HG02981 (cell line): ENCODE measurements around the gene SCAMP1.

ENCODE experiments used
- ATAC-seq: cut with Tn5 transposase; IDR thresholded peaks from one replicate; pipeline ENCODE4 v1.9.1; 2021; ENCODE audit warnings: mild to moderate bottlenecking, moderate library complexity; ENCODE audit not compliant: unreplicated experiment

The SCAMP1 gene

DNA sequence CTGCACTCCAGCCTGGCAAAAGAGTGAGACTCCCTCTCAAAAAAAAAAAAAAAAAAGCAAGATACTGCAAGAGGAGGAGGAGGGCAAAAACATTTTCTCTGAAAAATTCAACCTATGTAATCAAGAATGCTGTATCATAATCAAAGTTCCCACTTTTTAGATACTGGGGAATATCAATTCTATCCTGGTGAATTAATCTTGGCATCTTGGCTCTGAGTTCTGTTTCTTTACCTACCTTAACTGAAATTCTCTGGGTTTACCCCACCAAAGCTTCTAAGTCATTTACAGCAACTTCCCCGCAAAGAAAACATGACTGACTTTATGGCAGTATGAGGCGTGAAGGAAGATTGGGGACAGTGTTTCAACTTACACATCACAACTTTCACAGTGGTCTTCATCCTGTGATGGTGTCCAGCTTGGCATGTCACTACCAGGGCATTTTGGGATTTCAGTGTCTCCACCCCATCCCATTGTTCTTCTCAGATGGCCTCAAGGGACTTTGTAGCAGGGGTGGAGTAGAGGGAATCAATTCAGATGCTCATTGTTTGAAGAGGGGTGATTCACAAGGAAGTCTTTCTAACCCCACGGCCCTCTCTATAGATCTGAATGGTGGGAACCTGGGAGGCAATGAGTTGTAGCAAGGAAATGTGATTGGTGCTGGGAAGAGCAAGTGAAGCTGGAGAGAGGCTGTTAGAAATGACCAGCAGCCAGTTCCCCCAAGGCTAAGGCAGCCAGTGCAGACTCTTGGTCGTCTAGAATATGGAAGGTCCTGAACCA lies 130.5 kb downstream of the SCAMP1 start:
- no peak for ATAC-seq

DNA sequence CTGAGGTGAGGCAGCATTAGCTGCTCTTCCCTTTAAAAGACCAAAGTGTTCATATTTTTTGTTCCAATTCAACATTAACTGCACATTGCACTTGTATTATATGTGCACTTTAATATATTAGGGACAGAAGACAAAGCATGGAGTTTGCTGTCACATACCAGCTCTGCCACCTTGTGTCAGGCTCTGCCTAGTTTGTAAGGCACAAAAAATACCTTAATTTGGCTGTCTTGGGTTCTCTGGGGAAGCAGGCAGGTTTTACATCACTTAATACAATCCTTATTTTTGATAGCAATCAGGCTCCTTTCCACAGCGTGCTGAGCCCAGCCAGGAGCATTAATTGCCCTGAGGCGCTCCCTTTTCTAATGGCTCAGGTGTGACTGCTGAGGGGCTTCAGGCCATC lies 131.8 kb downstream of the SCAMP1 start:
- no peak for ATAC-seq

GRCh38 chr5:78492650-78493049 lies 132.2 kb downstream of the SCAMP1 start:
- no peak for ATAC-seq

GRCh38 chr5:78495800-78496199 lies 135.4 kb downstream of the SCAMP1 start:
- no peak for ATAC-seq

DNA sequence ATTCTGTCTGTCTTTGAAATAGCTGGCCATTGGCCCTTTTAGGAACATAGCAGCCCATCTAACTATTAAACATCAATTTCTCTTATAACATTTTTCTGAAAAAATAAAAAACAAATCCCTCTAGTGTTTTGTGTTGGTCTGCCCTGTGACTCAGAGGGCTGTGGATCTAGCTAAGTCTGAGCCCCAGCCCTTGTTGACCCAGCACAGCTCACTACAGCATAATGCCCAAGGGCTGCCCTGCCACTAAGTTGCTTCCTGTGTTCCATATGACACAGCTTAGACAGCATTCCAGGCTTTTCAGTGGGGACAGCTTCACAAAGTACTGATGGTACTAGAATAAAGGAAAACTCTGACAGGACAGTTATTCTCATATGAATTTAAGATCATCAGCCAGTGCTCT lies 136.0 kb downstream of the SCAMP1 start:
- no peak for ATAC-seq

GRCh38 chr5:78497573-78498533 lies 137.4 kb downstream of the SCAMP1 start:
- ATAC-seq, result peak; percentile 63

DNA sequence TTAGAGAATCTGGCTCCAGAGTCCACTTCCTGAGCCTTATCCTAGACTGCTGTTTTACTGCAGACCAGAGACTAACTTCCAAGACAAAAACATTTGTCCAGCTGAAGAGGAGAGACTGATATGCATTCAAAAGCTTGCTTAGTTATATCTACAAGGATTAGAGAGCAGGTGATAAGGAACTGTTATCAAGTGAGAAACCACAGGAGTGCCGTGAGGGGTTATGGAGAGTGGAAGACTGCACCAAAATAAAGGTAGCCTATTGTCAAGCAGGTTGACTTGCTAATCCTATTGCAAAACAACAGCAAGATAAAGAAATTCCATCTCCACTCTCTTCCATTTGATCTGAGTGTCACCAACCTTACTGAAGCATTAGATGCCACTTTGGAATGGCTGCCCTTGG lies 139.1 kb downstream of the SCAMP1 start:
- ATAC-seq, result no peak

GRCh38 chr5:78500028-78500427 lies 139.6 kb downstream of the SCAMP1 start:
- no peak for ATAC-seq

DNA sequence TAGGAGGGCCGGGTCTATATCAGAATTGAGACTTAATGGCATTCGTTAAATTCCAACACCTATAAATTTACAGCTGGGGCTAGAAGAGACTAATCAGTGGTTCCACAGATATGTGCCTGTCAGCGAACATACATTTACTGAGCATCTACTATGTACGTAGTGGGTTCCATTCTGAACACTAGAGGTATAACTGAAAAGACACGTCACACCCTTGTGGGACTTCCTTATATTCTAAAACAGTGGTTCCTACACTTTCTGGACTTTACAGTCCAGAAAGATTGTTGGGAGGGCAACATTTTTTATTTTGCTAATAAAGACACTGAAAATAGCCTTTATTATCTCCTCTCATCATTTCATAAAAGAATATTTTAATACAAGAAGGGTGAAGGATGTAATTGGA lies 140.5 kb downstream of the SCAMP1 start:
- no peak for ATAC-seq

- no peak for ATAC-seq
Measured at GRCh38 chr5:78501411-78502352, 141.3 kb downstream of the SCAMP1 start.

- ATAC-seq, result no peak
Measured at GRCh38 chr5:78503958-78504653, 143.7 kb downstream of the SCAMP1 start.

DNA sequence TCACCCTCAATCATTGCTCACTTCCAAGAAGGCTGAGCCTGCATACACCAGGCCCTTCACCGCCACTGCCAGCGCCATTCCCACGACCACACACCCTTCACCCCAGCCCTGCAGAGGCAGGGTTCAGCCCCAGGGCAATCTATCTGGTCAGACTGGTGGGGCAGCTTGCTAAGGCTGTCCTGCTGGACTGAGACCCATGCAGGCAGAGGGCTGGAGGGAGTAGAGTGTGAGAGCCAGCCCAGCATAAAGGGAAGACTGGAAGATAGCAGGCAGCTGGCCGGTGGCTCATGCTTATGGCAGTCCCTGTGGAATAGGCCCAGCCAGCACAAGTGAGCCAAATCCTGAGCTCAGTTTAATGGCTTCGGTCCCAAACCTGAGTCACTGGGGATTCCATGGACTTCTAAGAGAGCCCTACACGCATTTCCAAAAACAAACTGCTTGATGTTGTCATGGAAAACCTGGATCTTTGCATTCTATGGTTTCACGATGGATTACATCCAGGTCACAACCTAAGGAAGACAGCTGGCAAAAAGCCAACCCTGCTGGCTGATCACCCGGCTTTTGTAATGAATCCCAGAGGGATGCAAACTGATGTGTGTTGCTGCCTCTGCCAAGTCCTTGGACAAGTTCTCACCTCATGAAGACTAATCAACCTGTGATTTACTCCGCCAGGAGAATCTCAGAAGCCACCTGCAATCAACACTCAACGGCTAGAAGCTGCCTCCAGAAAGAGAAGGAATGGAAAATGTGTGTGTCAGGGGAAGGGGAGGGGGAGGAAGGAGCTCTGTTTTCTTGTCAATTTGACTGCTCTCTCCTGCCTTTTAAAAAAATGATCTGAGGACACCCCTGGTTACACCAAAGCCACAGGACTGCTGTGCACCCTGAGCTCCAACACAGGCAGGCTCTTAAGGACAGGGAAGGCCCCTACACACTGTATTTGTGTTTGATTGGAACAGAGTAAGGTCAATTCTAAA lies 144.6 kb downstream of the SCAMP1 start:
- ATAC-seq, result no peak

DNA sequence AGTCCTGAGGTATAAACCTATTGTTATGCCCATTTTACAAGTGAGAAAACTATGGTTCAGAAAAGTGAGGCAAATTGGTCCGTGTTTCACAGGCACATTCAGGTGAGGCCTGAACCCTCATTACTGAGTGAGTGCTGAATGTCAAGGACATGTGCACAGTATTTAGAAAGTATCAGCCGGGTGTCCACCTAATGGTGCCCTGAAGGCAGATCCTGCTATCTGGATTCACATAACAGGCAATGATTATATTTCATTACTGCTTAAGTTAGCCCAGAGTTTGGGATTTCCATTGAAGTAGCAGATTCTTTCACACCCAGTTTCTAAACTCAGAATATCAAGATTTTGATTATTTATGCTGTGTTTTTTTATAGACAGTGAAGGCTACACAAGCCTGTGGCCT lies 145.4 kb downstream of the SCAMP1 start:
- no peak for ATAC-seq

- ATAC-seq, result no peak
Measured at GRCh38 chr5:78506261-78507024, 146.0 kb downstream of the SCAMP1 start.

GRCh38 chr5:78507531-78507930 lies 147.1 kb downstream of the SCAMP1 start:
- ATAC-seq, result no peak

DNA sequence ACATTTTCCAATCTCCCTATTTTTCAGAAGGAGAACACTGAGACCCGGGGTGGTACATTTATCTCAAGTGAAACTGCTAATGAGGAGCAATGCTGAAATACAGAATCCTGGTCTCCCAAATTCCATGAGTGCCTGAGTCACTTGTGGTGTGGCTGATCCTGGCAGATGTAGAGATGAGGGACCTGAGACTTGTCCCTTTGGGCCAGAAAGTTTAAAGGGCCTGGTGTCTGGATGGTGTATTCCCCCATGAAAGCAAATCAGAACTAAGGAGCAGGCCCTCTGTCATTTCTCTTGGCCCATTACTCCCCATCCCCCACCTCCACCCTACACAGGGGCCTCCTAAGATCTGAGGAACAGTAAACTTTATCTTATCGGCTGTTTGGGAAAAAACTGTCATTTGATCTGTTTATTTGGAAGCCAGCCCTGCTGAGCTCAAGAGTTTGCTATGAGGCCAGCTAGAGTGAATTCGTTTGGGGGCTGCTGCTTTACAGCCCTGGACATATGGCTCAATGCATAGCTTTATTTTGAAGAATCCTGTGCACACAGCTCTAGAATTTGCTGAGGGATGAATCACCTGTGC lies 147.9 kb downstream of the SCAMP1 start:
- no peak for ATAC-seq

DNA sequence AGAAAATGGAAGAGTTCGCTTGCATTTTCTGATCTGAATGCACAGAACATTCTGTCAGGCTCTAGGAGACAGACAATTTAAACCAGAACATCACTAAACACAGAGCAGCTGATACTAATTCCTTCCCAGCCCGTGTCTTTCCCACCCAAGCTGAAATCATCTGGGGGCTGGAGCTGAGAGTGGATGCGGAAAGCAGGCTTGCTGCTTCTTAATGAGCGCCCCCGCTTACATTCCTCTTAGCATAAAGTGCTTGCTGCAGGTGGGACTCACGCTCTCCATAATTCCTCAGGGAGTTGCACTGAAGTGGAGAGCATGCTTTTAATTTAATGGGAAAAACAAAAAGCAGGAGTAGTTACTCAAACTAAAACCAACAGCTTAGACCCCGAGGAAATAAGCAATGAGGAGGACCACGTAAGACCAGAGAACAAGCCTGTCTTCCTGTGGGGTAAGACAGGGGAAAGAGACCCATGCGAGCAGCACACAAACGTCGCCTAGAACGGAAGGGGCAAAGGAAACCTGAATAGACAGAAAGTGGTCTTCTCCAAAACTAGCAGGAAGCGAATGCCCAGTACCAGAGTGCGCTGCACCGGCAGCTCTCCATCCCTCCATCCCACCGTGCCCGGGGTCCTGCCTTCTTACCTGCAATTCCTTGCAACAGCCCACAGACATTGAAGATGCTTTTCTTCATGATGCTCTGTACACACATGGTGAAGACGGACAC lies 148.9 kb downstream of the SCAMP1 start:
- ATAC-seq, result no peak
